GM23248 (cell line): Measurements from ENCODE around the gene OSBPL6. TPM values are rescaled to one million over a fixed set of nuclear protein-coding genes. Genes with fewer than 3 reads are reported as not detected.
A peak's percentile ranks its signal among the peaks of the same experiment; 100 is the strongest.

Source experiments
- DNase-seq: peaks from one replicate; pipeline ENCODE4 v3.0.0-alpha.2; 2015
- H2AFZ ChIP-seq: fragments of 200-600 bp; sonication (generic); 2 replicates; pipeline ENCODE4 v1.6.1; 2016; ENCODE audit warnings: antibody characterized with exemption
- H3F3A ChIP-seq: fragments of 200-600 bp; sonication (generic); 2 replicates; pipeline ENCODE4 v1.6.1; 2016; ENCODE audit warnings: mild to moderate bottlenecking, antibody characterized with exemption, mixed run types; ENCODE audit not compliant: insufficient read depth
- H3K27ac ChIP-seq: fragments of 200-600 bp; sonication (generic); 2 replicates; pipeline ENCODE4 v1.5.1; 2016; ENCODE audit warnings: mild to moderate bottlenecking
- H3K27me3 ChIP-seq: fragments of 200-600 bp; sonication (generic); replicated peaks from 2 replicates; pipeline ENCODE4 v1.6.1; 2016; ENCODE audit warnings: mild to moderate bottlenecking; ENCODE audit not compliant: insufficient read depth
- H3K36me3 ChIP-seq: fragments of 200-600 bp; sonication (generic); 2 replicates; pipeline ENCODE4 v1.6.1; 2016; ENCODE audit warnings: low read depth, mild to moderate bottlenecking
- H3K4me1 ChIP-seq: fragments of 200-600 bp; sonication (generic); 2 replicates; pipeline ENCODE4 v1.6.1; 2016; ENCODE audit warnings: mild to moderate bottlenecking; ENCODE audit not compliant: insufficient read depth
- H3K4me2 ChIP-seq: fragments of 200-600 bp; sonication (generic); one replicate; pipeline ENCODE4 v1.6.1; 2016; ENCODE audit warnings: mild to moderate bottlenecking; ENCODE audit not compliant: unreplicated experiment
- H3K4me3 ChIP-seq: fragments of 200-600 bp; sonication (generic); 2 replicates; pipeline ENCODE4 v1.5.1; 2016; ENCODE audit warnings: mild to moderate bottlenecking
- H3K79me2 ChIP-seq: fragments of 200-600 bp; sonication (generic); 2 replicates; pipeline ENCODE4 v1.6.1; 2016; ENCODE audit warnings: mild to moderate bottlenecking; ENCODE audit not compliant: insufficient read depth
- H3K9ac ChIP-seq: fragments of 200-600 bp; sonication (generic); 2 replicates; pipeline ENCODE4 v1.6.1; 2016; ENCODE audit warnings: mild to moderate bottlenecking
- H3K9me2 ChIP-seq: fragments of 200-600 bp; sonication (generic); 2 replicates; pipeline ENCODE4 v1.6.1; 2016; ENCODE audit warnings: mixed run types, mild to moderate bottlenecking, moderate library complexity; ENCODE audit not compliant: insufficient read depth
- H3K9me3 ChIP-seq: fragments of 200-600 bp; sonication (generic); one replicate; pipeline ENCODE4 v1.6.1; 2017; ENCODE audit warnings: low read depth
- H4K20me1 ChIP-seq: fragments of 200-600 bp; sonication (generic); 2 replicates; pipeline ENCODE4 v1.6.0; 2016; ENCODE audit not compliant: insufficient read depth
- EZH2 ChIP-seq: fragments of 200-600 bp; sonication (generic); IDR thresholded peaks from 2 replicates; pipeline ENCODE4 v1.6.1; 2018; ENCODE audit warnings: antibody characterized with exemption, mild to moderate bottlenecking; ENCODE audit not compliant: insufficient read depth, poor library complexity, severe bottlenecking
- EZH2phosphoT487 ChIP-seq: fragments of 200-600 bp; sonication (generic); IDR thresholded peaks from 2 replicates; pipeline ENCODE4 v1.6.1; 2018; ENCODE audit warnings: antibody characterized with exemption, moderate library complexity, mild to moderate bottlenecking, low read depth; ENCODE audit not compliant: insufficient read depth
- WGBS, 2 experiments: methylation state at CpG; one replicate each; pipeline ENCODE4 v1.1.6; 2015 to 2017; ENCODE audit warnings: low lambda C conversion rate in 2 of 2, low coverage in 1 of 2; ENCODE audit errors: missing lambda C conversion rate in 2 of 2; 5-methylcytosine and 5-hydroxymethylcytosine counted together
- in situ Hi-C: fragments of 300-500 bp; cut with MboI; formaldehyde crosslinking; loops from 2 replicates; pipeline ENCODE4 v1.15.0; 2020
- polyA plus RNA-seq: library from polyadenylated mRNA; unstranded; fragments of >200 nt; fragmentation: Nextera tagmentation; extraction: Ambion mirVana; gene quantifications from 2 replicates; pipeline ENCODE4 v1.2.1, GENCODE V29; 2016
- total RNA-seq: library from RNA; depleted of rRNA; stranded (reverse); fragments of >200 nt; shearing (Covaris generic); gene quantifications from 2 replicates; pipeline ENCODE4 v1.2.3, GENCODE V29; 2014

OSBPL6 gene
- total and polyA plus RNA-seq, 2 experiments from 2014 or later: 6.3 to 11.8 TPM

GRCh38 chr2:178267660-178268059 is 73.3 kb downstream of the OSBPL6 start:
- 89 to 98% methylated on average over 2 of the region's 2 CpGs for WGBS, 2 experiments
- Histone ChIP-seq H3K79me2 (no peaks in the 10 kb centered on the region), H3K4me2 (no peak overlapping the region), H4K20me1 (no peaks in the 10 kb centered on the region), H3F3A (no peaks in the 10 kb centered on the region; the same call in 1 of the 2 replicates), H3K4me3 (no peak overlapping the region), H3K9me2 (no peaks in the 10 kb centered on the region), H3K27me3 (no peaks in the 10 kb centered on the region), H3K4me1 (peaks cover 7% of the 10 kb centered on the region; the same call in 1 of the 2 replicates), H3K27ac (no peak overlapping the region), H2AFZ (no peak overlapping the region), H3K9me3 (no peaks in the 10 kb centered on the region), H3K36me3 (no peaks in the 10 kb centered on the region), H3K9ac (no peak overlapping the region)
- no peak for DNase-seq
- in situ Hi-C loops: no loop called here
- TF ChIP-seq EZH2phosphoT487 (no peak), EZH2 (no peak)

- DNase-seq: peak; percentile 30
- Histone ChIP-seq H3K27ac (no peak overlapping the region), H2AFZ (no peak overlapping the region), H3F3A (no peaks in the 10 kb centered on the region; the same call in 1 of the 2 replicates), H3K4me3 (no peak overlapping the region), H3K79me2 (no peaks in the 10 kb centered on the region), H3K9me2 (no peaks in the 10 kb centered on the region), H3K9me3 (no peaks in the 10 kb centered on the region), H4K20me1 (no peaks in the 10 kb centered on the region), H3K9ac (no peak overlapping the region), H3K4me2 (no peak overlapping the region), H3K36me3 (no peaks in the 10 kb centered on the region), H3K4me1 (peaks cover 7% of the 10 kb centered on the region; the same call in 1 of the 2 replicates), H3K27me3 (no peaks in the 10 kb centered on the region)
- TF ChIP-seq EZH2: no peak
- no peak for TF ChIP-seq EZH2phosphoT487
- in situ Hi-C loops: no loop called here
Observed at GRCh38 chr2:178268435-178268834, 74.1 kb downstream of the OSBPL6 start.

- no peaks in the 10 kb centered on the region for H4K20me1 ChIP-seq
- H3K9ac ChIP-seq: no peak overlapping the region
- no peak overlapping the region for H3K4me2 ChIP-seq
- H3K79me2 ChIP-seq: no peaks in the 10 kb centered on the region
- H3K27me3 ChIP-seq: no peaks in the 10 kb centered on the region
- H2AFZ ChIP-seq: no peak overlapping the region
- DNase-seq: no peak
- no peaks in the 10 kb centered on the region for H3K9me2 ChIP-seq
- peaks cover 7% of the 10 kb centered on the region; the same call in 1 of the 2 replicates for H3K4me1 ChIP-seq
- 97 to 98% methylated on average over 5 of the region's 5 CpGs for WGBS, 2 experiments
- H3K9me3 ChIP-seq: no peaks in the 10 kb centered on the region
- no peaks in the 10 kb centered on the region for H3K36me3 ChIP-seq
- H3K27ac ChIP-seq: no peak overlapping the region
- no peak overlapping the region for H3K4me3 ChIP-seq
- H3F3A ChIP-seq: no peaks in the 10 kb centered on the region; the same call in 1 of the 2 replicates
- in situ Hi-C loops: no loop called here
- TF ChIP-seq EZH2phosphoT487 (no peak), EZH2 (no peak)
Observed at GRCh38 chr2:178269438-178270224, 75.3 kb downstream of the OSBPL6 start.

GRCh38 chr2:178270338-178270737 is 76.0 kb downstream of the OSBPL6 start:
- TF ChIP-seq EZH2phosphoT487: no peak
- no peak for TF ChIP-seq EZH2
- Histone ChIP-seq H2AFZ (no peak overlapping the region), H3K4me3 (no peak overlapping the region), H3K79me2 (no peaks in the 10 kb centered on the region), H3K4me1 (peaks cover 7% of the 10 kb centered on the region; the same call in 1 of the 2 replicates), H3K9me3 (no peaks in the 10 kb centered on the region), H3K9me2 (no peaks in the 10 kb centered on the region), H3F3A (no peaks in the 10 kb centered on the region; the same call in 1 of the 2 replicates), H3K27me3 (no peaks in the 10 kb centered on the region), H3K4me2 (no peak overlapping the region), H3K27ac (no peak overlapping the region), H3K9ac (no peak overlapping the region), H4K20me1 (no peaks in the 10 kb centered on the region), H3K36me3 (no peaks in the 10 kb centered on the region)
- 91% methylated on average over 5 of the region's 5 CpGs for WGBS, 2 experiments
- no peak for DNase-seq
- in situ Hi-C loops: no loop called here
